HG02610 (cell line): ENCODE results near the gene SOX6.
"Not testable (repeated sequence)": the region's sequence is repeated elsewhere in the genome, so short reads cannot be mapped to it uniquely, and the experiment has no call there.

Experiments
- ATAC-seq: cut with Tn5 transposase; IDR thresholded peaks from one replicate; pipeline ENCODE4 v1.9.1; 2021; ENCODE audit warnings: mild to moderate bottlenecking, moderate library complexity; ENCODE audit not compliant: unreplicated experiment

The SOX6 gene

GRCh38 chr11:15940462-15941205 is 415.7 kb downstream of the SOX6 start:
- no peak for ATAC-seq

- ATAC-seq, result no peak
These were observed 417.4 kb downstream of the SOX6 start for GRCh38 chr11:15938983-15939382.

GRCh38 chr11:15938121-15938611 is 418.2 kb downstream of the SOX6 start:
- ATAC-seq, result no peak

GRCh38 chr11:15937601-15938120 is 418.7 kb downstream of the SOX6 start:
- ATAC-seq, result no peak

GRCh38 chr11:15936011-15936410 is 420.3 kb downstream of the SOX6 start:
- no peak for ATAC-seq

GRCh38 chr11:15935373-15935772 is 421.0 kb downstream of the SOX6 start:
- ATAC-seq, result no peak

GRCh38 chr11:15933886-15934625 is 422.3 kb downstream of the SOX6 start:
- ATAC-seq, result no peak

GRCh38 chr11:15932417-15932816 is 423.9 kb downstream of the SOX6 start:
- ATAC-seq, result no peak

- ATAC-seq, result no peak
These were observed 424.8 kb downstream of the SOX6 start for GRCh38 chr11:15931497-15931896.

GRCh38 chr11:15930442-15931025 is 425.8 kb downstream of the SOX6 start:
- ATAC-seq, result no peak

GRCh38 chr11:15929371-15929901 is 426.9 kb downstream of the SOX6 start:
- no peak for ATAC-seq

GRCh38 chr11:15927864-15928217 is 428.5 kb downstream of the SOX6 start:
- ATAC-seq, result no peak

- no peak for ATAC-seq
These were observed 429.0 kb downstream of the SOX6 start for GRCh38 chr11:15927196-15927863.

GRCh38 chr11:15926071-15926470 is 430.3 kb downstream of the SOX6 start:
- no peak for ATAC-seq

GRCh38 chr11:15923183-15923582 is 433.2 kb downstream of the SOX6 start:
- ATAC-seq, result no peak

GRCh38 chr11:15922745-15923144 is 433.6 kb downstream of the SOX6 start:
- not testable (repeated sequence) for ATAC-seq

GRCh38 chr11:15920856-15921629 is 435.3 kb downstream of the SOX6 start:
- no peak for ATAC-seq

- ATAC-seq, result no peak
These were observed 437.7 kb downstream of the SOX6 start for GRCh38 chr11:15918674-15919073.

- no peak for ATAC-seq
These were observed 438.1 kb downstream of the SOX6 start for GRCh38 chr11:15918212-15918611.
